HTERT RPE-1 (cell line): ENCODE measurements around the gene SENP6.
"Not testable (repeated sequence)": the region's sequence is repeated elsewhere in the genome, so short reads cannot be mapped to it uniquely, and the experiment has no call there.

ENCODE experiments used
- in situ Hi-C: fragments of 300-500 bp; cut with MboI; formaldehyde crosslinking; loops from 4 replicates; pipeline ENCODE4 v1.14.3; 2020; ENCODE audit warnings: low sequenced_read_pairs

SENP6 gene

DNA sequence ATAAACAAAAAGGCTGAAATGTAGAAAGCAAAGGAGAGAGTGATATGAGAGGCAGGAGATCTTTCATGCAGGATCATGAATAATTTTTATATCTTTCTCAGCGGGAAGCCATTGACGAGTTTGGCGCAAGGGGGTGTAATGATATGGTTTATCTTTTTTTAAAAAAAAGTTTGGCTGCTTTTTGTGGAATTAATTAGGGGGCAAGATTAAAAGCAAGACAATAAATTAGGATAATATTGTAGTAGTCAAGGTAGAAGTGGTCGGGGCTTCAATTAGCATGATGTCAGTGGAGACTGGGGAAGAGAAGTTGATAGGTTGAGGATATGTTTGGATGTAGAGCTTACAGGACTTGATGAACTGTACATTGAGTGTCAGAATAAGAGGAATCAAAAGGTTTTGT is 4.0 kb downstream of the SENP6 start:
- in situ Hi-C loops: no loop called here

GRCh38 chr6:75608304-75608703 is 6.6 kb downstream of the SENP6 start:
- in situ Hi-C loops: no loop called here

DNA sequence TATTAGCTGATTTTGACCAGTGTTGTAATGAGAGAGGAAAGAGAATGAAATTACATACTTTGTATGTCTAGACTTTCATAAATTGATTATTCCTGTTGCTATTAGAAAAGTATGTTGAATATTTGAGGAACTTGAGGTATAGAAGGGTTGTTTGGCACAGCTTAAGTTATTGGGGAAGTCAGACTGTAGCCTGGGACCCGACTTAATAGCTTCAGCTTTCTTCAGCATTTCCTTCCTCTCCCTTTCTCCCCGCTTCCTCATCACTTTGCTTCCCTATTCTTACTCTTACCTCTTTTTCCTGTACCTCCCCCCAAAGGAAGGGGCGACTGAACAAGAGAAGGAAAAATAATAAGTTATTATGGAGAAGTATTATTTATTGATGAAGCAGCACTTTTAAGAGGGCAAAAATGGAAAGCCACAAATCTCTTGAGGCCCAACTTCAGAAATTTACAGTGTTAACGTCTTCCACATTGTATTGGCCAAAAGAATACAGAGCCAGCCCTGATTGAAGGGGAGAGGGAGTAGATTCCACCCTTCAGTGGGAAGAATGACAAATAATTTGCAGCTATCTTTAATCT is 7.4 kb downstream of the SENP6 start:
- in situ Hi-C loops: no loop called here

DNA sequence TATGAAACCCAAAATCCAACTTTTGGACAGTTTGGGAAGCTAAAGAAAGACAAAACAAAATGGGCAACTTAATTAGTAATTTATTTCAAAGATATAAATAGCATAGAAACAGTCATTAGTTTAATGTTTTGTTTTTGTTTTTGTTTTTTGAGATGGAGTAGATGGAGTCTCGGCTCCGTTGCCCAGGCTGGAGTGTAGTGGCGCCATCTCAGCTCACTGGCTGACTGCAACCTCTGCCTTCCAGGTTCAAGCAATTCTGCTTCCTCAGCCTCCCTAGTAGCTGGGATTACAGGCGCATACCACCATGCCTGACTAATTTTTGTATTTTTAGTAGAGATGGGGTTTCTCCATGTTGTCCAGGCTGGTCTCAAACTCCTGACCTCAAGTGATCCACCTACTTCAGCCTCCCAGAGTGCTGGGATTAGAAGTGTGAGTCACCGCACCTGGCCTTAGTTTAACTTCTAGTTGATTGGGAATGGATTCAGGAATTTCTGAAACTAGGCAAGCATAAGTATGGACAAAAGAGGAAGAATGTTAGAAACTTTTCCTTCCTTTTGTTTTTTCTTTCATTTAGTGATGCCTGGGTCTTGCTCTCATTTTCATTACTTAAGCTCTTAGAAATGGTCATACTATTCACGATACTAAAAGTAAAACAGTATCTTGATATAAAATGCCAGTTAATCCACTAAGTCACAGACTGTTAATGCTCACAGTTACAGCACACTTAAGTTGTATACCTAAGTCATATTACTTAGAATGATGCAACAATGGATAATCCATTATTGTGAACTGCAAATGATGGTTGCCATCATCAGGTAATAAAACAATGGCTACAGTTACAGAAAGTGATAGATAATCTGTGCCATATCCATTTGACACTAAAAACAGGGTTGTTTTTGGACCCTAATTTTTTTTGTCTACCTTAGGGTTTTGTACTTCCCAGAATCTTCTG is 8.2 kb downstream of the SENP6 start:
- in situ Hi-C loops: no loop called here

GRCh38 chr6:75611011-75611701 is 9.5 kb downstream of the SENP6 start:
- in situ Hi-C loops: no loop called here

DNA sequence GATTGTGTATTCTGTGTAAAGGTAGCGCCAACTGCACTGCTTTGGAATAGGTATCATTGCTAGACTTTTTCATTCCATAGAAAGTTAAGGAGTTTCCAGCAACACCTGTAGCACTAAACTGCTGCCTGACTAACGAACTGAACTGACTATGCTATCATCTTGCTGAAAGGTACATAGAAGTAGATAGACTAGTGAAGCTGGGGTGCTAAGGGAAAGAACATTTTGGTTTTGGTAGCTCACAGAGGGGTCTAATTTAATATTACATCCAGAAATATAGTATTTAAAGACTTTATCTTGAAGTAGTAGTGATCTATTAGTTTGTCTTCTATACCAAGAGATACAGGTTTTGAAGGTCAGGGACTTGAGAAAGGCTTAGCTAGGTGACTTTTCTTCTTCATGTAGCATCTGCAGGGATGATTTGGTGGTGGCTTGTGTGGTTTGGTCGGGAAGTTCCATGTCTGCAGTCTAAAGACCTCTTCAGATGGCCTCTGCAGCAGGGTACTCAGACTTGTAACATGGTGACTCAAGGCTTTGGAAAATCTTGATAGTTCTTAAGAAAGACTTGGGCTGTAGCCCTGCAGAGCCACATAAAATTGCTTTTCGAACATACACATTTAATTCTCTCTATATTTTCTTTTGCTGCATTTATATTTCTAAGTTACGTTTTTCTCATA is 10.2 kb downstream of the SENP6 start:
- in situ Hi-C loops: no loop called here

GRCh38 chr6:75612434-75612833 is 10.8 kb downstream of the SENP6 start:
- in situ Hi-C loops: no loop called here

GRCh38 chr6:75613056-75613501 is 11.4 kb downstream of the SENP6 start:
- in situ Hi-C loops: no loop called here

DNA sequence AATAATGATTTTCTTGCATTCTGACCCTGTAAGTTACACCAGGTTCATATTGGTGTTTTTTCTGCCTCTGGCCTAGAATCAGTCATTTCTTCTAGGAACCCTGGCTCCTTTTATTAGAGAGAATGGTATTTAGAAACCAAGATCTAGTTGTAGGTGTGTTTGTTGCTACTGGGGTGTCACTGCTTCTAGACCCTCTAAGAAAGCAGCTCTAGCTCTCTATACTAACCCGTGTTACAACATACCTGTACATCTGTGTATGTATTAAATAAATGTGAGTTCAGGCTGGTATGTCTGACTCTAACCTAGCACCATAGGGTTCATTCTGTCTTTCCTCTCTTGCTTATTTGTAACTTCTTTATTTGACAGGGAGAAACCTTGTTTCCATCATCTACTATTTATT is 16.8 kb downstream of the SENP6 start:
- in situ Hi-C loops: no loop called here

GRCh38 chr6:75619230-75619899 is 17.7 kb downstream of the SENP6 start:
- in situ Hi-C loops: no loop called here

- in situ Hi-C loops: no loop called here
These were observed 19.0 kb downstream of the SENP6 start for GRCh38 chr6:75620381-75621304.

DNA sequence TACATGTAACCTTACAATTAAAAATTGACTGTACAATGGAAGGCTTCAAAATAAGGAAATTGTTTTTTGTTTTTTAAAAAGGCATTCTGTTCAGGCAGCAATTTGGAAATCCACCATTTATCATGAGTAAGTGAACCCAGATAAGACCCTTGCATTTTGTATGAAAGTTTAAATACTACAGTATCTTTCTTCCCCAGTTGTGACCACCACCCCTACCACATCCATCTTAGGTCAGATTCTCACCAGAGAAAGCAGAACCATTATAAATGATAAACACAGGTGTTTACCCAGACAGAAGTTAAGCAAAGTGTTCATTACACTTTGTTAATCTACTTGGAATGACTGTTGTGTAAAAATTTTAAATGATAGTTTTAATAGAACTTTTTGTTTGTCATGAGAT is 20.2 kb downstream of the SENP6 start:
- in situ Hi-C loops: no loop called here

DNA sequence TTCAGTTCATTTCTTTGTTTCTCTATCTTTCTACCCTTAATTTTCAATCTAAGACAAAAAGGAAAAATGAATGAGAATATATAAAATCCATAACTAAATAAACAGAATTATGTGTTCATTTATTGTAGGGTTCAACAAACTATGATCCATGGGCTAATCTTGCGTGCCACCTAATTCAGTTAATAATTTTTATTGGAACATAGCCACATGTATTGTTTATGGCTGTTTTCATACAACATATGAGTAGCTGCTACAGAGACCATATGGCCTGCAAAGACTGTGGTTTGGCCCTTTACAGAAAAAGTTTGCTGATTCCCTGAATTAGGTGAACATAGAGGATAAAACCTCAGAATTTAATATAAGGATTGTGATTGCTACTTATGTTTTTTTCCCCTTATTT is 21.8 kb downstream of the SENP6 start:
- in situ Hi-C loops: no loop called here

- in situ Hi-C loops: no loop called here
These were observed 22.7 kb downstream of the SENP6 start for GRCh38 chr6:75624335-75624734.

DNA sequence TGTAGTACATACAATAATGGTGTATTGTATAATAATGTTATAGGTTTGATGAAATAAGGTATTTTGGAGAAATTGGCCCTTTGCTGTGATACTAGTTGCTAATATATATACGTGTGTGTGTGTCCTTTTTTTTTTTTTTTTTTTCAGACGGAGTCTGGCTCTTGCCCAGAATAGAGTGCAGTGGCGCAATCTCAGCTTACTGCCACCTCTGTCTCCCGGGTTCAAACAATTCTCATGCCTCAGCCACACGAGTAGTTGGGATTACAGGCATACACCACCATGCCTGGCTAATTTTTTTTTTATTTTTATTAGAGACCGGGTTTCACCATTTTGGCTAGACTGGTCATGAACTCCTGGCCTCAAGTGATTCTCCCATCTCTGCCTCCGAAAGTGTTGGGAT is 23.3 kb downstream of the SENP6 start:
- in situ Hi-C loops: no loop called here

DNA sequence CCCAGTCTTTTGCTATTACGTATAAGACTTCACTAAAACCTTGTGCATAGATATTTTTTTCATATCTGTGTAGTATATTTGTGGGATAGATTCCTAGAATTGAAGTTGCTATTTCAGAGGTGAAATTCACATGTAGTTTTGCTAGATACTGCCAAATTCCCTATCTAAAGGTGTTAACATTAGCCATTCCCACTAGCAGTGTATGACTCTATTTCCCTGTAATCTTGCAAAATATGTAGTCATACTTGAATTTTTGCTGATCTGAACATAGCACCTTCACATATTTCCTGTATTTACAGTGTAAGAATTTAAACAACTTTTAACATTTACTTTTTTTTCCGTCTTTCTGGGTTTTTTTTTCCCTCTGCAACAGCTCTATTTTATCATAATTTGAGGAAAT is 24.9 kb downstream of the SENP6 start:
- in situ Hi-C loops: no loop called here

DNA sequence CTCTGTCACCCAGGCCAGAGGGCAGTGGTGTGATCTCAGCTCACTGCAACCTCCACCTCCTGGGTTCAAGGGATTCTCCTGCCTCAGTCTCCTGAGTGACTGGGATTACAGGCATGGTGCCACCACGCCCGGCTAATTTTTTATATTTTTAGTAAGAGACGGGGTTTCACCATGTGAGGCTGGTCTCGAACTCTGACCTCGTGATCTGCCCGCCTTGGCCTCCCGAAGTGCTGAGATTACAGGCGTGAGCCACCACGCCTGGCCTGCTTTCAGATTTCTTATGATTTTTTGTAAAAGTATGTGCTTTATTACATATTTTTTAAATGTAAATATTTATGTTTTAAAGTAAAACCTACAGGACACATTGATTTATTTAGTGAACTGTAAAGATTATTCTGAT is 26.0 kb downstream of the SENP6 start:
- in situ Hi-C loops: not testable (repeated sequence)

DNA sequence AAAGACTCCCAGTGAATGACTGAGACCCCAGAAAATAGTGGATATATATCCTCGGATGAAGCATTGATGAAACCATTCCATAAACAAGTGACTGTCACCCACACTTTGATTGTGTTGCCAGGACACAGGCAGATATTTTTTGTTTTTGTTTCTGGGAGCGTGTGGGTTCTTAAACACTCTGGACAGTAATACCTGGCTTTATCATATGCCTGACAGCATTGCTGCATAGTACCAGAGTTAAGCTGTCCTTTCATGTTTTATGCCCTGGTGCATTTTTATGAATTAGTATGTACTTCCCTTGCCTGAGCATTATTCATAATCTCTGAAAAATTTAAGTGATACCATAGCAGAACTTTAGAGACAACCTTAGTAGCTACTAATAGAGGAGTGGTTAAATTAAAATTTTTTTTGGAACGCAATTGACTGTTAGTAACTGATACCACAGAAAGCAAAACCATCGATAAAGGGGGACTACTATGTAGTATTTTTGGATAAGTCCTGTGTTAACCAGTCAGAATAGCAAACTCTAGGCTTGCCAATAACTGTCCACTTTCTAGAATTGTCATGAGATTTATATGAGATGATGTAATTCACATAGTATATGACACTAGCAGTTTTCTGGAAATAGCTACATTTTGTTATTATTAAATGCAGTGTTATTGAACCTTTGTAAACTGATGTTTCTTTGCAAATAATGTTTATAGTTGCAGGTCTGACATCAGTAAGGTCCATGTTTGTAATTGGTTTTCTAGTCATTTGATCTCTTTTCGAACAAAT is 30.4 kb downstream of the SENP6 start:
- in situ Hi-C loops: no loop called here

DNA sequence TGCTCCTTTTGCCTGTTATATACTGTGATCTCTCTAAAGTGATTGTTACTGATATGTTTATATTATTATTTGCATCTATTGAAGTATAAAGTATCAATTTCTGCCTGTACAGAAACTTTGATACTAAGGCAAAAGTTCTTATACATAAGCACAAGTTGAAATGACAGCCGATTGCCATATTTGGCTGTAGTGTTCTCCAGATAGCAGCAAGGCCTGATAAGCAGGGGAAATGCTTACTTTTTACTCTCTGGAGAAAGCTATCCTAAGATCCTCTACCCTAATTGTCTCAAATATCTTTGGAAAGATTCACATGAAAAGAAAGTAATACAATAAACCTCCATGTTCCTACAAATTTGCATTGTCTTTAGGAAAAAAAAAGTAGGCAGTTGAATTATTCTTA is 31.4 kb downstream of the SENP6 start:
- in situ Hi-C loops: no loop called here
